Measurements from ENCODE around the gene ADCY2.

GRCh38 chr5:7347377-7347776 lies 48.6 kb upstream of the ADCY2 start:
- TF ChIP-seq, protein P1, sequence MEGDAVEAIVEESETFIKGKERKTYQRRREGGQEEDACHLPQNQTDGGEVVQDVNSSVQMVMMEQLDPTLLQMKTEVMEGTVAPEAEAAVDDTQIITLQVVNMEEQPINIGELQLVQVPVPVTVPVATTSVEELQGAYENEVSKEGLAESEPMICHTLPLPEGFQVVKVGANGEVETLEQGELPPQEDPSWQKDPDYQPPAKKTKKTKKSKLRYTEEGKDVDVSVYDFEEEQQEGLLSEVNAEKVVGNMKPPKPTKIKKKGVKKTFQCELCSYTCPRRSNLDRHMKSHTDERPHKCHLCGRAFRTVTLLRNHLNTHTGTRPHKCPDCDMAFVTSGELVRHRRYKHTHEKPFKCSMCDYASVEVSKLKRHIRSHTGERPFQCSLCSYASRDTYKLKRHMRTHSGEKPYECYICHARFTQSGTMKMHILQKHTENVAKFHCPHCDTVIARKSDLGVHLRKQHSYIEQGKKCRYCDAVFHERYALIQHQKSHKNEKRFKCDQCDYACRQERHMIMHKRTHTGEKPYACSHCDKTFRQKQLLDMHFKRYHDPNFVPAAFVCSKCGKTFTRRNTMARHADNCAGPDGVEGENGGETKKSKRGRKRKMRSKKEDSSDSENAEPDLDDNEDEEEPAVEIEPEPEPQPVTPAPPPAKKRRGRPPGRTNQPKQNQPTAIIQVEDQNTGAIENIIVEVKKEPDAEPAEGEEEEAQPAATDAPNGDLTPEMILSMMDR (IDR thresholded peaks at IDR 0.05; ENCODE audit: insufficient read depth, low read length): no peak
- TF ChIP-seq SPI1 (IDR thresholded peaks at IDR 0.05; ENCODE audit: borderline replicate concordance, low read depth) (no peak), REST (IDR thresholded peaks at IDR 0.05; ENCODE audit: insufficient replicate concordance, low read depth) (no peak), POLR2AphosphoS5 (IDR thresholded peaks at IDR 0.05; ENCODE audit: low read depth) (no peak)

Data from HL-60 (cell line).